HG03108 (cell line): ENCODE data around the gene C5orf63.
"Not testable (repeated sequence)": the region's sequence is repeated elsewhere in the genome, so short reads cannot be mapped to it uniquely, and the experiment has no call there.

ENCODE experiments used
- ATAC-seq: cut with Tn5 transposase; IDR thresholded peaks from one replicate; pipeline ENCODE4 v1.9.1; 2021; ENCODE audit warnings: moderate library complexity; ENCODE audit not compliant: unreplicated experiment

Gene C5orf63

GRCh38 chr5:127076315-127077129 is 3.2 kb upstream of the C5orf63 start:
- no peak for ATAC-seq

- no peak for ATAC-seq
Measured at GRCh38 chr5:127074466-127074865, 1.2 kb upstream of the C5orf63 start.

DNA sequence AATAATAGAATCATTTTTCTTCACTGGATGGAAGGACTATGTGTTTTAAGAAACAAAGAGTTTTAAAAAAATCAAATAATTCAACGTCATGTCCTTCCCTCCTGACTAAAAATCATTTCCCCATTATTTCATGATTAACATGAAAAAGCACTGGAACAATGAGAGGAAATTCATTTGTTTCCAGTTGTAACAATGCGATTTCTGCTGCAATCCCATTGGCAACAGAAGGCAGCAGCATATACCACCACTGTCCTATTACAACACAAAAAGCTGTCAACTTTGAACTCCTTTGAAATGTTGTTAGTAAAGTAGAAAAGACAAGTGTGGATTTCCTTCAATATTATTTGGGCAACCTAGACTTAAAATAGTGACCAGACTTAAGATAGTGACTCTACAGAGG is 3.1 kb downstream of the C5orf63 start:
- ATAC-seq: no peak

DNA sequence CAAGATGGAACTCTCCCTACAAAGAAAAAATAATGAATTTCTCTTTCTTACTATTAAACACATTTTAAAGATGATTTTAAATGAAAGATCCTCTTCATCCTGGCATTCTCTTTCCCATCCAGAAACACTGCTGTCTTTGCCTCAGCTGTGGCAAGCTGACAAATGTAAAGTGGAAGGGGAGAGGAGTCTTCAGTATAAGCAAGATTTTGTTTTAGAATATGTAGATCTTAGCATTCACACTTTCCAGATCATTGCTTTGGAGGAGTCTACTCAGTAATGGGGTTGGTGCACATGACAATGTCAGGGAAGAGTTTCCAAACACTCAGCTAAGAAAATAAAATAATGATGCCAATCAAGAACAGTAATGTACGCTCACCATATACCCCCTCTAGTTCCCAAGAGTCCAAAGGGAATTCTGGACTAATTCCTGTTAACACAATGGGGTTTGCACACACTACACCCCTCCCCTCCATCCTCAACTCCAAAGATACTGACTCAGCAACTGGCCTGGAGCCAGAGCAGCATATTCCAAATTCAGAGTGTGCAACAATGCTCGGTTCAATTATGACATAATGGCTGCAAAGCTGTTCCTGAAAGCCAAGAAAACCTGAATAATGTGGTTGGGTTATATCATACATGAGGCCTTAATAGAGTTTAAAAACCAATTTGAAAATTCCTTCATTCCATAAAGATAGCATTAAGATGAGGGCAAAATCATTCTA is 4.6 kb downstream of the C5orf63 start:
- no peak for ATAC-seq

- no peak for ATAC-seq
Measured at GRCh38 chr5:127066721-127067120, 6.6 kb downstream of the C5orf63 start.

DNA sequence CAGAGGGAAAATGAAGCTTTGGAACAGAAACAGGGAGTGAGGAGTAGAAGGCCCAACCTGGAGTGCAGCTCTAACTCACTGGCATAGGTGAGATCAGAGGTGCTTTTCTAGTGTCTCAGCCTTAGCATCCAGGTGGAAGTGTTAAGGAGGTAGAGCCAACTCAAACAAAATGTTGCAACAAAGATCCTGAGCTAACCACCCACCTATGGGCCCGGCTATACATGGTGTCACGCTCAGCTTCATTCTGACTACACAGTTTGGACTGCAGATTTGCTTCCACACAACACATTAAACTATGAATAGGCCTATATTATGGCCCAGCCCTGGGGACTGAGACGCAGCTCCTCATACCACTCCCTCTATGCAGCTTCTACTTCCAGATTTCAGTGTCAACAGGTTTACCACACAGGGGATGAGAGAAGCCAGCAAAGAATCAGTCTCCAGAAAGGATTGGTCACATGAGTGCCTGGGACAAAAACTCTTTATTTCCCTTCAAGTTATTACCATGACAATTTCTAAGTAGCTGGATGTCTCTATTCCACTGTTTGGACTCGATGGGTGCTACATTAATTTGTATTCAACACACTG is 9.0 kb downstream of the C5orf63 start:
- no peak for ATAC-seq

GRCh38 chr5:127063257-127063913 is 9.9 kb downstream of the C5orf63 start:
- no peak for ATAC-seq

DNA sequence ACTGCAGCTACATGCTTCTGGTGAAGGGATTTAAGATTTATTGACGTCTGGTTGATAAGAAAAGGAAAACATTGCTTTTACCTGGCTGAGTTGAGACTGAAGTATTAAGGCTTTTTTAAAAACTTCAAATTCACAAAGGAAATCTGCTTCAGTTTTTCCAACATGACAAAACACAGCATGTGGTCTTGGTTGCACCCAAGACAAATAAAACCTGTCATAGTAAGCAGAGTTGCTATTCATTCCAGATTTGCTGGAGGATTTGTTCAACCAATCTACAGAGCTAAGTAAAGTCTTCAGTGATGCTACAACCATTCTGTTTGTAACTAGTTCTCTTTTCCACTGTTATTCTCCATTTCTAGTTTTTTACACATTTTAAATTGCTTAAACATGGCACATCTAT is 11.3 kb downstream of the C5orf63 start:
- no peak for ATAC-seq

GRCh38 chr5:127061537-127061936 is 11.8 kb downstream of the C5orf63 start:
- ATAC-seq: no peak

DNA sequence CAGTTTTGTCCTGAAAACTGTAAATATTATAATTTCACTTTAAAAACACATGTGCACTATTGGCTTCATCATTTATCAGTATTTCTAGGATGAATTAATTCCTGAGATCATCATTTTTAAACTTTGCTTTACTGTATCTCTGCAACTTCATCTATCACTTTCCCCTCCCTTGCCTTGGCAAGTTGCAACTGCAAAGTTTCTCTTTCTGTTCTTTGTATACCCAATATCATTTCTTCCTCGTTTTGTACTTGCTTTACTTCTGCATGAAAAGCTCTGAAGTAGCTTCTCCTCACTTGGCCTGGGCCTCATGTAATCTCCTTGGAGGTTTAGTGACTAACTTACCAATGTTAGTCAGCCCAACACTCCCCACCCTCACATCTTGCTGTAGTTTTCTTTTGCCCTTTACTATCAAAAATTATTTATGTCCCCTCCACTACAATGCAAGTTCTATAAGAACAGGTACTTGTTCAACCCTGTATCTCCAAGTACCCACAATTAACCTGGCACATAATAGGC is 12.8 kb downstream of the C5orf63 start:
- ATAC-seq: no peak

GRCh38 chr5:127056896-127057295 is 16.4 kb downstream of the C5orf63 start:
- no peak for ATAC-seq

DNA sequence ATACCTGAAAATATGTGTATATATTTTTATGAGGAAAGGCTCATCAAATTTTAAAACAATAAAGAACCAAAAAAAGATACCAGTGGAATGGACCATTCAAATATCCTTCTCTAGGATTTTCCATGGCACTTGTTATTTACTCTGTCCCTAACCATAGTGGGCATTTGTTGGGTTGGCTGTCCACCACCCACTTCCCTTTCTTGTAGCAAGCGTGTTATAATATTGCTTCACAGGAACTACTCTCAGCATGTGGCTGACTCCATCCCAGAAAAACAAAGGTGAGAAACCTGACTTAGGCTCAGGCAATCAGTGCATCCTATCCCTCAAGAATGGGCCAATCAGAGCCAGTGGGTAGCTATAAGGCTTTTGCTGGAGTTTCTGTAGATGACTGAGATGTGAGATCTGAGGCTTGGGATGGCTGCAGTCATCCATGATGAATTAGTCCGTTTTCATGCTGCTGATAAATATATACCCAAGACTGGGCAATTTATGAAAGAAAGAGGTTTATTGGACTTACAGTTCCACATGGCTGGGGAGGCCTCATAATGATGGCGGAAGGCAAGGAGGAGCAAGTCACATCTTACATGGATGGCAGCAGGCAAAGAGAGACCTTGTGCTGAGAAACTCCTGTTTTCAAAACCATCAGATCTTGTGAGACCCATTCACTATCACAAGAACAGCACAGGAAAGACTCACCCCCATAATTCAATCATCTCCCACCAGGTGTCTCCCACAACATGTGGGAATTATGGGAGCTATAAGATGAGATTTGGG is 17.2 kb downstream of the C5orf63 start:
- no peak for ATAC-seq

GRCh38 chr5:127053551-127053950 is 19.8 kb downstream of the C5orf63 start:
- not testable (repeated sequence) for ATAC-seq

DNA sequence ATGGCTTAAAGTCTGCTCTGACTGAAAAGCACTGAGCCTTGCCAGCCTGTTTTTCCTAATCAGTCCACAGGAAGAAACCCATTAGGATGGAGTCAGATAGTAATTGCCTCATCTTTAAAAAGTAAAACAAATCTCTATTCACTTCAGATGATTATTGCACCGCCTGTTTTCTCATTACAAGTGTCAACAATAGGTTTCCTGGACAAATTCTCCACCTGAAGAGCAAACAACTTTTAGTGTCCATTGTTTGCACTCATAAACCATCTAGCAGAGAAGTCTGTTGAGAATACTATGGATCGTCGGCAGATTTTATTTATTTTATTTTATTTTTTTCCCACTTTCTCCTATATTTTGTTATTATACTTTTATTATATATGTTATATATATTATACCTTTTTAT is 20.3 kb downstream of the C5orf63 start:
- no peak for ATAC-seq

DNA sequence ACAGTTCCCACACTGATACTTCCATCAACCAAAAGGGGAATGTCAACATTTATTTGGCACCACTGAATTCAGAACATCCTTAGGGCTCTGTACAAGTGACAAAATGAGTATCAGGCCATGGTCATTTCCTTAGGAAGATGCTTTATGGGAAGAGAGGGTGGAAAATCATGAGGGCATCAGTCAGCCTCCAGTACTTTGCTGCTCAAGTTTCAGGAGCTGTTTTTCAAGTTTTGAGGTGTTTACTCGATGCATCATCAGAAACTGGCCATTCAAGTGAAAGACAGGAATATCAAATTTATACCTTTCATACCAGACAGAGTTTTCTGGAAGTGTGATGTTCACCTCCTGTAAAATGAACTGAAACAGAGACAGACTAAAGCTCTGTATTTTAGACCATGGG is 21.7 kb downstream of the C5orf63 start:
- ATAC-seq: no peak

DNA sequence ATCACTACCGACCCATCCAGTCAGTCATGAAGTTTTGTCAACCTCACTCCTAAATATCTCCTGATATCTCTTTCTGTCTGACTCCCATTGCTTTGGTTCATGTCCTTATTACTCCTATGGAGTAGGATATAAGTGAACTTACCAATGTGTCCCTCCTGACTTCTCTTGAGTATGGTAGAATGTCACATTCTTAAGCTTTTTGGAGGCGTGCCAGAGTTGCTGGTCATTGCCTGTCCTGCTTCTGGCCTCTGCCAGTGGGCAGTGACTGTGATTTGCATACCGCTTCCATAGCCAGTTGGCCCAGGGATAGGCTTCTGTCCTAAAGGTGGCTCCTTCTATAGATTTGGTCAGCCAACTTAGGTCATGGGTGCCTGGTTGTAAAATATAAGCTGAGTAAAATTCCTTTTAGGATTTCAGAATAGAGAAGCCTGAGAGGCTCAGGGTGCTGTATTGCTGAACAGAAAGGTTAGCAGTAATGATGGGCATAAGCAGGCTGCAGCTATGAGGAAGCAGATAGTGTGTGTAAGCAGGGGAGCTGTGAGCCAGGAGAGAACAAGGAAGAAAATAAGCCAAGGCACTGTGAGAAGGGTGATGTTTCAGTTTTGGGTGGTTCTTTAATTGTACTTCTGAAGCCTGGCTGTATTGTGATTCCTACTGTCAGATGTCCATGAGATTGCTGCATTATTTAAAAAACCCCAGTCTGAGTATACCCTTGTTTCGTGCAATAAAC is 26.8 kb downstream of the C5orf63 start:
- no peak for ATAC-seq

DNA sequence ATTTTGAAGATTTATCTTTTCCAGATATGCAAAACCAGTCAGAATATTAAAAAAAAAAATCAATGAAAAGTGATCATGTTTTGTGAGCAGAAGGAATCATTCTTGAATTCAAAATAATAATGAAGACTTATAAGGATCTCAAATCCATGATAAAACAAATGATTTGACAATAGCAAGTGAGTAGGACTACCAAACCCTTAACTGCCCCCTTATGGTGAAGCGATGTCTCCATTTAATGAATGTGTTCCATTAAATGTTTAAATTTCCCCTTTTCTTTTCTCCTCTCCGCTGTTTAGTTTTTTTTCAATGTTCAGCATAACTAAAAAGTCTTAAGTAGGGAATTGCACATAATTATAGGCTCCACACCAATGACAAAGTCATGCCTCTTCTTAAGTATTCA is 30.7 kb downstream of the C5orf63 start:
- no peak for ATAC-seq

DNA sequence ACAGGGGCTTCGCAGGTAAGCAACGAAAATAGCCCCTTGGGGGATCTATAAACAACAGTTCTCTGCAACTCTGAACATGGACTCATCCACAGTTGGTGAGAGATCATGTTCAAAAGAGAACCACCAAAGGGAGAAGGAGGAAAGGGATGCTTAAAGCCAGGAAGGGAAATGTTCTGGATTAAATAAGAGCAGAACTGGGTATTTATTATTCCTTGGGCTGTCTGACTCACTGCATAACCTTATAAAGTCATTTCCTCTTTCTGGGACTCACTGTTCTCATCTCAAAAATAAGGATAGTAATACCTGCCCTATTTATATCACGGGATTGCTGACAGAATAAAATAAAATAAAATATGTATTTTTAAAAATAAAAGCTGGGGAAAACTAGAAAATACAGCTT is 31.7 kb downstream of the C5orf63 start:
- ATAC-seq: no peak

GRCh38 chr5:127040796-127041520 is 32.3 kb downstream of the C5orf63 start:
- ATAC-seq: no peak
